ENCODE measurements around the gene C11orf97.
"Not testable (repeated sequence)": the region's sequence is repeated elsewhere in the genome, so short reads cannot be mapped to it uniquely, and the experiment has no call there.

Gene C11orf97

GRCh38 chr11:94511932-94512781, at the start of gene C11orf97:
Gene C11orf97 (plus strand): TSS chr11:94512461. CDS start chr11:94512529, 68 bp downstream.
- DNase-seq, result peak; percentile 66

- no peak for DNase-seq
Measured at GRCh38 chr11:94469416-94469815, 42.8 kb upstream of the C11orf97 start.

GRCh38 chr11:94472916-94473799, 39.1 kb upstream of the C11orf97 start:
- DNase-seq, result no peak

- no peak for DNase-seq
Measured at GRCh38 chr11:94477624-94478023, 34.6 kb upstream of the C11orf97 start.

GRCh38 chr11:94481342-94481741, 30.9 kb upstream of the C11orf97 start:
- DNase-seq, result no peak

GRCh38 chr11:94486068-94486467, 26.2 kb upstream of the C11orf97 start:
- DNase-seq, result no peak

- DNase-seq, result peak; percentile 98
Measured at GRCh38 chr11:94493281-94494125, 18.8 kb upstream of the C11orf97 start, which contains the start of the genes ANKRD49 and MRE11. Gene ANKRD49 (plus strand): TSS chr11:94493984. CDS start chr11:94496694, 2,710 bp downstream. Gene MRE11 (minus strand): TSS chr11:94493844. CDS start chr11:94492801, 1,043 bp downstream.

- no peak for DNase-seq
Measured at GRCh38 chr11:94494126-94494680, 18.1 kb upstream of the C11orf97 start.

- DNase-seq, result no peak
Measured at GRCh38 chr11:94500181-94500580, 12.1 kb upstream of the C11orf97 start.

- DNase-seq, result no peak
Measured at GRCh38 chr11:94501522-94501921, 10.7 kb upstream of the C11orf97 start.

GRCh38 chr11:94504689-94505293, 7.5 kb upstream of the C11orf97 start:
- peak; percentile 46 for DNase-seq

GRCh38 chr11:94506513-94506912, 5.7 kb upstream of the C11orf97 start:
- DNase-seq, result not testable (repeated sequence)

GRCh38 chr11:94507485-94507884, 4.8 kb upstream of the C11orf97 start:
- DNase-seq, result no peak

- peak; percentile 58 for DNase-seq
Measured at GRCh38 chr11:94513091-94513490, 830 bp downstream of the C11orf97 start.

GRCh38 chr11:94515398-94515797, 3.1 kb downstream of the C11orf97 start:
- no peak for DNase-seq

- DNase-seq, result no peak
Measured at GRCh38 chr11:94516725-94517124, 4.5 kb downstream of the C11orf97 start.

- no peak for DNase-seq
Measured at GRCh38 chr11:94518300-94518699, 6.0 kb downstream of the C11orf97 start.

GRCh38 chr11:94519478-94520084, 7.3 kb downstream of the C11orf97 start:
- DNase-seq, result peak; percentile 36

GRCh38 chr11:94521684-94522083, 9.4 kb downstream of the C11orf97 start:
- no peak for DNase-seq

GRCh38 chr11:94524341-94524740, 12.1 kb downstream of the C11orf97 start:
- DNase-seq, result no peak

Measured in NCI-H345 (cell line).